A549 (cell line): ENCODE results near the gene ADD1. TPM values are rescaled to one million over a fixed set of nuclear protein-coding genes. Genes with fewer than 3 reads are reported as not detected.

ENCODE experiments used
- ATAC-seq, 2 experiments: fragments of 200-7000 bp in 1 of 2; fragments of >200 bp in 1 of 2; cut with Nextera tagmentation in 1 of 2; cut with Tn5 transposase in 1 of 2; 3 replicates each; pipeline versions ENCODE4 v1.8.0 to v1.9.1; 2018 to 2020; ENCODE audit warnings: mild to moderate bottlenecking in 1 of 2, moderate library complexity in 1 of 2
- CTCF ChIA-PET: fragments of 300-600 bp; sonication (Branson Sonifier 250); formaldehyde crosslinking; extraction: SDS; loops from one replicate; lab custom pipeline; 2021; ENCODE audit warnings: antibody characterized with exemption, inconsistent platforms; lab: Yijun Ruan, JAX
- POLR2A ChIA-PET: fragments of 350-600 bp; formaldehyde crosslinking; extraction: SDS; loops from one replicate; lab custom pipeline; 2021; ENCODE audit warnings: antibody characterized with exemption, inconsistent platforms; lab: Yijun Ruan, JAX
- DNase-seq, 2 experiments: peaks; one replicate each; pipeline versions ENCODE4 v3.0.0 to v3.0.0-alpha.2; 2011 to 2016; ENCODE audit warnings: low read depth in 1 of 2, low spot score in 1 of 2
- FAIRE-seq: peaks from 2 replicates; lab custom pipeline; 2011; peaks lifted over from hg19 to GRCh38; lab: Jason Lieb, UNC
- H3K27ac ChIP-seq, 2 experiments: fragments of >200 bp; sonication (Bioruptor Twin); formaldehyde crosslinking; 3 replicates each; pipeline ENCODE4 v1.5.1; 2016 to 2017
- H3K4me1 ChIP-seq: fragments of >200 bp; sonication (Bioruptor Twin); formaldehyde crosslinking; 3 replicates; pipeline ENCODE4 v1.6.1; 2016
- H3K4me2 ChIP-seq: fragments of >200 bp; sonication (Bioruptor Twin); formaldehyde crosslinking; 3 replicates; pipeline ENCODE4 v1.6.1; 2016
- H3K4me3 ChIP-seq: fragments of >200 bp; sonication (Bioruptor Twin); formaldehyde crosslinking; 3 replicates; pipeline ENCODE4 v1.5.1; 2016
- H3K9me3 ChIP-seq: fragments of >200 bp; sonication (Bioruptor Twin); formaldehyde crosslinking; 3 replicates; pipeline ENCODE4 v1.6.1; 2016
- ATOH8 ChIP-seq: fragments of 250-450 bp; sonication (Bioruptor Pico); IDR thresholded peaks from 2 replicates; pipeline ENCODE4 v1.5.0; 2020; ENCODE audit warnings: low read depth, mild to moderate bottlenecking, moderate library complexity
- BCL3 ChIP-seq: fragments of >200 bp; sonication (Bioruptor Twin); formaldehyde crosslinking; IDR thresholded peaks from 3 replicates; pipeline ENCODE4 v1.6.1; 2016
- CEBPB ChIP-seq, 2 experiments: fragments of >200 bp in 1 of 2; sonication (Bioruptor Twin) in 1 of 2; formaldehyde crosslinking in 1 of 2; IDR thresholded peaks; 2 replicates each; pipeline ENCODE4 v1.6.1; 2012 to 2016
- EHMT2 ChIP-seq: fragments of 200-600 bp; sonication (generic); IDR thresholded peaks from 2 replicates; pipeline ENCODE4 v1.6.1; 2016; ENCODE audit warnings: antibody characterized with exemption, low read depth, mild to moderate bottlenecking, moderate library complexity
- FOXS1 ChIP-seq: fragments of 250-450 bp; sonication (Bioruptor Pico); IDR thresholded peaks from 2 replicates; pipeline ENCODE4 v1.5.0; 2020; ENCODE audit warnings: mild to moderate bottlenecking, moderate library complexity
- HDAC2 ChIP-seq: fragments of 200-600 bp; sonication (generic); IDR thresholded peaks from 2 replicates; pipeline ENCODE4 v1.6.1; 2016
- HOXA7 ChIP-seq: fragments of 250-450 bp; sonication (Bioruptor Pico); IDR thresholded peaks from 2 replicates; pipeline ENCODE4 v1.5.0; 2020; ENCODE audit warnings: mild to moderate bottlenecking, moderate library complexity
- HOXB13 ChIP-seq: fragments of 250-450 bp; sonication (Bioruptor Pico); IDR thresholded peaks from 2 replicates; pipeline ENCODE4 v1.5.0; 2020; ENCODE audit warnings: low read depth, mild to moderate bottlenecking, moderate library complexity
- JUN ChIP-seq, 2 experiments: fragments of >200 bp; sonication (Bioruptor Twin); formaldehyde crosslinking; IDR thresholded peaks; 2 replicates in 1 of 2; 3 replicates in 1 of 2; pipeline ENCODE4 v1.6.1; 2016 to 2017
- MAFK ChIP-seq: fragments of 450-650 bp; IDR thresholded peaks from 2 replicates; pipeline ENCODE4 v1.6.1; 2014; ENCODE audit not compliant: partially characterized antibody
- MAZ ChIP-seq: fragments of 150-350 bp; IDR thresholded peaks from 2 replicates; pipeline ENCODE4 v1.6.1; 2014; ENCODE audit warnings: antibody characterized with exemption, low read depth, low read length, borderline replicate concordance
- MYC ChIP-seq: IDR thresholded peaks from 2 replicates; pipeline ENCODE4 v1.6.1; 2012; ENCODE audit warnings: mild to moderate bottlenecking, inconsistent platforms, low read length, improper control_type of control experiment, borderline replicate concordance
- NR3C1 ChIP-seq: fragments of >200 bp; sonication (Bioruptor Twin); formaldehyde crosslinking; IDR thresholded peaks from 3 replicates; pipeline ENCODE4 v1.6.1; 2017
- POLR2A ChIP-seq: IDR thresholded peaks from 2 replicates; pipeline ENCODE4 v1.6.1; 2012; ENCODE audit warnings: mild to moderate bottlenecking, low read length
- POLR2AphosphoS2 ChIP-seq: conservative IDR thresholded peaks from 2 replicates; pipeline ENCODE4 v1.6.1; 2012; ENCODE audit warnings: low read length, improper control_type of control experiment, inconsistent platforms
- RARB ChIP-seq: fragments of 250-450 bp; sonication (Bioruptor Pico); IDR thresholded peaks from 2 replicates; pipeline ENCODE4 v1.8.0; 2021; ENCODE audit warnings: mild to moderate bottlenecking, moderate library complexity
- RCOR1 ChIP-seq: fragments of 150-350 bp; IDR thresholded peaks from 2 replicates; pipeline ENCODE4 v1.6.1; 2014; ENCODE audit warnings: antibody characterized with exemption, low read length, low read depth
- TFCP2L1 ChIP-seq: fragments of 250-450 bp; sonication (Bioruptor Pico); IDR thresholded peaks from 2 replicates; pipeline ENCODE4 v1.5.0; 2021; ENCODE audit warnings: mild to moderate bottlenecking
- TP53 ChIP-seq: fragments of 250-450 bp; sonication (Bioruptor Pico); IDR thresholded peaks from 2 replicates; pipeline ENCODE4 v1.5.0; 2021; ENCODE audit warnings: mild to moderate bottlenecking, moderate library complexity
- ZFP36 ChIP-seq: fragments of 450-650 bp; IDR thresholded peaks from 2 replicates; pipeline ENCODE4 v1.6.1; 2014; ENCODE audit warnings: borderline replicate concordance; ENCODE audit not compliant: partially characterized antibody
- ZSCAN20 ChIP-seq: fragments of 250-450 bp; sonication (Bioruptor Pico); IDR thresholded peaks from 2 replicates; pipeline ENCODE4 v1.8.0; 2022; ENCODE audit warnings: mild to moderate bottlenecking, moderate library complexity
- WGBS: methylation state at CpG from one replicate; pipeline ENCODE4 v1.1.6; 2017; ENCODE audit errors: missing lambda C conversion rate; 5-methylcytosine and 5-hydroxymethylcytosine counted together
- polyA plus RNA-seq, 4 experiments: library from polyadenylated mRNA; depleted of rRNA in 3 of 4; stranded (reverse); fragments of >200 nt; fragmentation: RNase III in 1 of 4; extraction: RNeasy Plus Mini Kit Qiagen cat#74134 plus additional on column Dnase treatment in 1 of 4; gene quantifications; 2 replicates in 3 of 4; 3 replicates in 1 of 4; pipeline ENCODE4 v1.2.3, GENCODE V29; 2011 to 2017
- TF ChIP-seq, protein P1 (sequence below): fragments of 250-450 bp; sonication (Bioruptor Pico); IDR thresholded peaks from 2 replicates; pipeline ENCODE4 v1.5.0; 2021; ENCODE audit warnings: mild to moderate bottlenecking, moderate library complexity, borderline replicate concordance
- TF ChIP-seq, protein P2 (sequence below): fragments of >200 bp; sonication (Bioruptor Twin); formaldehyde crosslinking; IDR thresholded peaks from 2 replicates; pipeline ENCODE4 v1.6.1; 2016

ADD1 gene
- polyA plus RNA-seq, 2 of the 4 experiments (the other 2 are of a cell fraction): 59.7 to 60.3 TPM

DNA sequence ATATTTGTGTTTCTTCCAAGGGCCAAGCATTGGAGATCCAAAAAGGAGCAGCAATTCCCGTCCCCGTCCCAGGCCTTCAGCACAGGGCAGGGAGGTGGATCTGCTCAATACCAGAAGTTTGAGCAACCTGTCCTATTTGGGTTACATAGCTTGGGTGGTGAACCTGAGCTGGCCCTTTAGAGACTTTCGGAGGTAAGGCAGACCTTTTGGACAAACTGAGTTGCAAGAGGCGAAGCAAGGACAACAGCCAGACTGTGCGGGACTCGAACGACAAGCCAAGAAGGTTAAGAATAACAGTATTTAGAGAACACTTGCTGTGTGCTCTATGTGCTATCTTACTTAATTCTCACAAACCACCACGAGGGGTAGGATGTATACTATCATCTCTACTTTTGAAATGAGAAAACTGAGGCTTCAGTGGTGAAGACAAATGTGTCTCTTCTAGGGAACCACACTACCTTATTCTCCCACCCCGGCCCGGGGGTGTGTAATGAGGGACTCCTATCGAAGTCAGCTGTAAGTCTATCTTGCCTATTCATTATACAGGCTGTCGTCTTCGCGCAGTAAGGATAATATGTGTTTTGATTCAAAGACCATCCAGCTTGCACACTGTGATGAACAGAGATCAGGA lies 118.3 kb downstream of the ADD1 start:
- Histone ChIP-seq H3K9me3 (no peaks in the 10 kb centered on the region), H3K4me1 (peaks cover 8% of the 10 kb centered on the region; the same call in 1 of the 3 replicates), H3K4me3 (peak overlapping the region; percentile 98), H3K4me2 (peak overlapping the region; percentile 88)
- ChIA-PET CTCF (interaction anchor here (1.0 to 2.9 kb wide), 3 partner anchors 13 to 23 kb away, joined by 3 to 9 read pairs (median 8); no protein-coding TSS in a partner anchor), POLR2A (no interaction called here)
- WGBS: 57% methylated on average over 14 of the region's 14 CpGs
- FAIRE-seq: no peak
- peak; percentile 16 to 25; a peak in 3 of 6 replicates for ATAC-seq
- no peak for TF ChIP-seq HDAC2
- no peak for TF ChIP-seq FOXS1 (CRISPR knock-in tag)
- no peak for TF ChIP-seq EHMT2
- no peak for TF ChIP-seq ATOH8 (CRISPR knock-in tag)
- no peak for TF ChIP-seq MAFK
- no peak for TF ChIP-seq BCL3
- TF ChIP-seq JUN (IDR thresholded peaks at IDR 0.05): no peak
- TF ChIP-seq RCOR1: no peak
- no peak for TF ChIP-seq HOXA7 (CRISPR knock-in tag)
- no peak for TF ChIP-seq CEBPB (IDR thresholded peaks at IDR 0.05)
- TF ChIP-seq, all 56 proteins: peak for 0
- no peak for DNase-seq
- peak overlapping the region; percentile 93 to 99; a peak in 5 of 6 replicates for H3K27ac ChIP-seq

DNA sequence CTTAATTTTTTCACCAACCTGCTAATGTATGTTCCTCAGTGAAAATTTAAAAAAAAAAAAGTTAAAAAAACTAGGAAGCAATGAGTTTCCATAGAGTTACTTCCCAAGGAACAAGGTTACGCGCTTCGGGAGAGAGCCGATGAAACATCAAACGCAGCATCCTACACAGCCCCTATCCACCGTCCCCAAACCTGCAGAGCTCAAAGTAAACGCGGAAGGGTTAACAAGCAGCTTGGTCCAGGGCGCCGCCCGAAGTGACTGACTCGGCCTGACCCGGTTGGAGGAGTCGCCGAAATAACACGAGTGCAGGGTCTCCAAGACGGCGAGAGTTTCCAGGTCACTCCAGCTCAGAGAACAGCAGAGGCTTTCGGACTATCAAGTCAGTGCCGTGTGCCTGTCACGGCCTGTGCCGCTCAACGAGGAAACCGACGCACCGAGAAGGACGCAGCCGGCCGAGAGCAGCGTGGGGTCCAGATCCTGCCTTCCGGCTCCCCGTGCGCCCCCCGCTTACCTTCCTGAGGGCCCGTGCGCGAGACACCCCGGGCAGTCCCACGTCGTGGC lies 119.0 kb downstream of the ADD1 start:
- ATAC-seq: peak; percentile 62 to 65
- TF ChIP-seq ATOH8 (CRISPR knock-in tag): no peak
- TF ChIP-seq, all 56 proteins: peak for 0
- DNase-seq (peak in 1 of 2 experiments; percentile 52), FAIRE-seq (no peak)
- Histone ChIP-seq H3K4me1 (peaks cover 8% of the 10 kb centered on the region; the same call in 1 of the 3 replicates), H3K4me2 (peak overlapping the region; percentile 88), H3K9me3 (no peaks in the 10 kb centered on the region), H3K4me3 (peak overlapping the region; percentile 98), H3K27ac (peak overlapping the region; percentile 93 to 99)
- under 1% methylated on average over 38 of the region's 40 CpGs for WGBS
- POLR2A ChIA-PET: interaction anchor here (1.3 kb wide), 1 partner anchor 14 kb away, joined by 7 read pairs; no protein-coding TSS in a partner anchor
- CTCF ChIA-PET: interaction anchor here (0.6 to 2.9 kb wide), 4 partner anchors 14 to 86 kb away, joined by 3 to 9 read pairs (median 6); no protein-coding TSS in a partner anchor

GRCh38 chr4:2963175-2963965 lies 119.7 kb downstream of the ADD1 start, which contains the start of the genes GRK4 and NOP14:
Gene GRK4 (plus strand): TSS chr4:2963571. CDS start chr4:2964071, 500 bp downstream.
Gene NOP14 (minus strand): TSS chr4:2963406. CDS start chr4:2963319, 87 bp downstream.
- Histone ChIP-seq H3K4me1 (peaks cover 8% of the 10 kb centered on the region; the same call in 1 of the 3 replicates), H3K4me3 (peak within 1 kb of the TSS; percentile 98), H3K9me3 (no peaks in the 10 kb centered on the region), H3K4me2 (peak within 1 kb of the TSS; percentile 88), H3K27ac (peak within 1 kb of the TSS; percentile 93 to 99)
- ChIA-PET CTCF (interaction anchor here (0.6 to 2.9 kb wide), 6 partner anchors 15 to 85 kb away, joined by 3 to 9 read pairs (median 4); no protein-coding TSS in a partner anchor), POLR2A (interaction anchor here (0.6 to 1.3 kb wide), 3 partner anchors 10 to 28 kb away, joined by 4 to 10 read pairs (median 7); no protein-coding TSS in a partner anchor)
- DNase-seq (peak; percentile 90 to 97), ATAC-seq (peak; percentile 96), FAIRE-seq (no peak)
- 0% methylated on average over 5 of the region's 105 CpGs for WGBS
- TF ChIP-seq EHMT2 (no peak), POLR2AphosphoS2 (no peak), MAZ (no peak), ATOH8 (CRISPR knock-in tag) (no peak), POLR2A (peak; percentile 55), RARB (CRISPR knock-in tag) (no peak), HOXB13 (CRISPR knock-in tag) (0 out of 2 replicates have a peak, but pooled peaks have one; percentile 44), TP53 (CRISPR knock-in tag) (no peak), NR3C1 (no peak), MAFK (peak; percentile 8), MYC (peak; percentile 66; the same call in 1 of the 2 replicates), ZFP36 (no peak), ZSCAN20 (CRISPR knock-in tag) (no peak), FOXS1 (CRISPR knock-in tag) (no peak), TFCP2L1 (CRISPR knock-in tag) (no peak)
- TF ChIP-seq, protein P1, sequence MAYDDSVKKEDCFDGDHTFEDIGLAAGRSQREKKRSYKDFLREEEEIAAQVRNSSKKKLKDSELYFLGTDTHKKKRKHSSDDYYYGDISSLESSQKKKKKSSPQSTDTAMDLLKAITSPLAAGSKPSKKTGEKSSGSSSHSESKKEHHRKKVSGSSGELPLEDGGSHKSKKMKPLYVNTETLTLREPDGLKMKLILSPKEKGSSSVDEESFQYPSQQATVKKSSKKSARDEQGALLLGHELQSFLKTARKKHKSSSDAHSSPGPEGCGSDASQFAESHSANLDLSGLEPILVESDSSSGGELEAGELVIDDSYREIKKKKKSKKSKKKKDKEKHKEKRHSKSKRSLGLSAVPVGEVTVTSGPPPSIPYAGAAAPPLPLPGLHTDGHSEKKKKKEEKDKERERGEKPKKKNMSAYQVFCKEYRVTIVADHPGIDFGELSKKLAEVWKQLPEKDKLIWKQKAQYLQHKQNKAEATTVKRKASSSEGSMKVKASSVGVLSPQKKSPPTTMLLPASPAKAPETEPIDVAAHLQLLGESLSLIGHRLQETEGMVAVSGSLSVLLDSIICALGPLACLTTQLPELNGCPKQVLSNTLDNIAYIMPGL (CRISPR knock-in tag): no peak
- TF ChIP-seq, protein P2, sequence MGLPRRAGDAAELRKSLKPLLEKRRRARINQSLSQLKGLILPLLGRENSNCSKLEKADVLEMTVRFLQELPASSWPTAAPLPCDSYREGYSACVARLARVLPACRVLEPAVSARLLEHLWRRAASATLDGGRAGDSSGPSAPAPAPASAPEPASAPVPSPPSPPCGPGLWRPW: no peak
